Naive thymus-derived CD8-positive, alpha-beta T cell (primary cell): Measurements from ENCODE around the gene MSH5. TPM values are rescaled to one million over a fixed set of nuclear protein-coding genes. Genes with fewer than 3 reads are reported as not detected.

Experiments
- ATAC-seq, 2 donors: fragments of 150-1000 bp; cut with Tn5 transposase in 1 of 2; sonication (Bioruptor Pico), chemical (Tn5 transposase) in 1 of 2; 1 replicate in 1 of 2; 2 replicates in 1 of 2; pipeline ENCODE4 v1.10.0; 2021; ENCODE audit warnings: mild to moderate bottlenecking in 2 of 2, moderate library complexity in 2 of 2
- POLR2A ChIA-PET: fragments of 350-600 bp; sonication (Branson Sonifier 250); formaldehyde crosslinking; loops from one replicate; lab custom pipeline; 2021; ENCODE audit warnings: antibody characterized with exemption; lab: Charles Lee
- DNase-seq, 10 donors: peaks; one replicate each; pipeline versions ENCODE4 v3.0.0 to v3.0.0-alpha.2; 2020 to 2022
- H3K27ac Mint-ChIP-seq, 10 donors: one replicate each; pipeline ENCODE4 v1.8.0; 2020 to 2022; ENCODE audit warnings: mild to moderate bottlenecking in 10 of 10, mixed read lengths in 10 of 10, moderate library complexity in 4 of 10, inconsistent platforms in 1 of 10
- H3K27me3 Mint-ChIP-seq, 5 donors: one replicate each; pipeline ENCODE4 v1.8.0; 2021 to 2022; ENCODE audit warnings: mixed read lengths in 5 of 5
- H3K36me3 Mint-ChIP-seq, 3 donors: one replicate each; pipeline ENCODE4 v1.8.0; 2020 to 2022; ENCODE audit warnings: mixed read lengths in 3 of 3, mild to moderate bottlenecking in 2 of 3, inconsistent platforms in 1 of 3
- H3K4me1 Mint-ChIP-seq, 4 donors: one replicate each; pipeline ENCODE4 v1.8.0; 2021 to 2022; ENCODE audit warnings: mixed read lengths in 4 of 4
- H3K4me3 Mint-ChIP-seq, 10 donors: one replicate each; pipeline ENCODE4 v1.8.0; 2020 to 2022; ENCODE audit warnings: mild to moderate bottlenecking in 10 of 10, mixed read lengths in 10 of 10, moderate library complexity in 6 of 10, inconsistent platforms in 1 of 10
- H3K9me3 Mint-ChIP-seq, 9 donors: one replicate each; pipeline ENCODE4 v1.8.0; 2020 to 2022; ENCODE audit warnings: mixed read lengths in 9 of 9, mild to moderate bottlenecking in 3 of 9, inconsistent platforms in 1 of 9, moderate library complexity in 1 of 9
- polyA plus RNA-seq, 3 donors: library from polyadenylated mRNA; unstranded; fragments of 300-500 nt; fragmentation: Illumina TruSeq; gene quantifications; one replicate each; pipeline ENCODE4 v1.2.3, GENCODE V29; 2021
- total RNA-seq, 8 experiments: library from RNA in 2 of 8; stranded (reverse) in 2 of 8; gene quantifications; one replicate each; pipeline ENCODE4 v1.2.3 and lab custom pipeline; 2021 to 2026

Gene MSH5
- total and polyA plus RNA-seq, 5 experiments from 2014 or later, result 0.61 to 8.3 (median 1.1) TPM

- no peak overlapping the region for H3K4me3 Mint-ChIP-seq
- H3K9me3 Mint-ChIP-seq, result no peaks in the 10 kb centered on the region
- peak overlapping the region in 2 of 10 donors; percentile 16 to 34 for H3K27ac Mint-ChIP-seq
- DNase-seq (no peak), ATAC-seq (no peak)
- H3K36me3 Mint-ChIP-seq, result no peaks in the 10 kb centered on the region
- POLR2A ChIA-PET, result no interaction called here
- H3K4me1 Mint-ChIP-seq, result peaks cover 10 to 20% (median 13%) of the 10 kb centered on the region in 4 donors
- H3K27me3 Mint-ChIP-seq, result peaks cover 0 to 3% (median 0%) of the 10 kb centered on the region in 5 donors
These were observed 26.3 kb downstream of the MSH5 start for GRCh38 chr6:31765910-31766794.

GRCh38 chr6:31767096-31767645 is 27.4 kb downstream of the MSH5 start:
- peaks cover 16 to 26% (median 17%) of the 10 kb centered on the region in 4 donors for H3K4me1 Mint-ChIP-seq
- no peaks in the 10 kb centered on the region for H3K9me3 Mint-ChIP-seq
- POLR2A ChIA-PET, result no interaction called here
- no peaks in the 10 kb centered on the region for H3K36me3 Mint-ChIP-seq
- H3K27ac Mint-ChIP-seq, result no peak overlapping the region
- DNase-seq (no peak), ATAC-seq (no peak)
- peaks cover 0 to 3% (median 0%) of the 10 kb centered on the region in 5 donors for H3K27me3 Mint-ChIP-seq
- no peak overlapping the region for H3K4me3 Mint-ChIP-seq

GRCh38 chr6:31768363-31769257 is 28.8 kb downstream of the MSH5 start:
- Mint-ChIP-seq H3K9me3 (no peaks in the 10 kb centered on the region), H3K4me1 (peaks cover 14 to 35% (median 27%) of the 10 kb centered on the region in 4 donors), H3K27ac (peak overlapping the region in 1 of 10 donors; percentile 29), H3K4me3 (no peak overlapping the region), H3K27me3 (peaks cover 0 to 3% (median 0%) of the 10 kb centered on the region in 5 donors), H3K36me3 (no peaks in the 10 kb centered on the region)
- POLR2A ChIA-PET, result interaction anchor here (1.0 kb wide), 1 partner anchor 31 kb away, joined by 4 read pairs; no protein-coding TSS in a partner anchor
- ATAC-seq (no peak), DNase-seq (no peak)

GRCh38 chr6:31769684-31770371 is 30.0 kb downstream of the MSH5 start:
- Mint-ChIP-seq H3K9me3 (no peaks in the 10 kb centered on the region), H3K27me3 (peaks cover 0 to 3% (median 0%) of the 10 kb centered on the region in 5 donors), H3K36me3 (no peaks in the 10 kb centered on the region), H3K27ac (peak overlapping the region in 4 of 10 donors; percentile 14 to 75 (median 70)), H3K4me3 (peak overlapping the region in 1 of 10 donors; percentile 19), H3K4me1 (peaks cover 12 to 35% (median 29%) of the 10 kb centered on the region in 4 donors)
- DNase-seq, result peak; percentile 61 to 87 (median 70)
- ATAC-seq, result peak; percentile 66 to 81
- POLR2A ChIA-PET, result interaction anchor here (0.6 to 1.5 kb wide), 9 partner anchors 30 to 1932 kb away, joined by 3 to 7 read pairs (median 4); partner anchors contain the start of genes DDAH2, GPANK1, LSM2 and MSH5

GRCh38 chr6:31770860-31771259 is 31.1 kb downstream of the MSH5 start:
- peaks cover 0 to 7% (median 0%) of the 10 kb centered on the region in 5 donors for H3K27me3 Mint-ChIP-seq
- DNase-seq (no peak), ATAC-seq (no peak)
- peaks cover 15 to 42% (median 35%) of the 10 kb centered on the region in 4 donors for H3K4me1 Mint-ChIP-seq
- H3K36me3 Mint-ChIP-seq, result no peaks in the 10 kb centered on the region
- H3K27ac Mint-ChIP-seq, result no peak overlapping the region
- POLR2A ChIA-PET, result interaction anchor here (0.7 to 1.5 kb wide), 6 partner anchors 24 to 1954 kb away, joined by 3 to 7 read pairs (median 4); partner anchors contain the start of gene GPANK1
- H3K4me3 Mint-ChIP-seq, result peak overlapping the region in 1 of 10 donors; percentile 30
- H3K9me3 Mint-ChIP-seq, result no peaks in the 10 kb centered on the region

GRCh38 chr6:31771992-31772358 is 32.2 kb downstream of the MSH5 start:
- no peaks in the 10 kb centered on the region for H3K9me3 Mint-ChIP-seq
- peaks cover 0 to 13% (median 0%) of the 10 kb centered on the region in 5 donors for H3K27me3 Mint-ChIP-seq
- DNase-seq (no peak), ATAC-seq (peak; percentile 28 to 34)
- H3K4me3 Mint-ChIP-seq, result peak overlapping the region in 8 of 10 donors; percentile 43 to 81 (median 56)
- POLR2A ChIA-PET, result interaction anchor here (0.6 to 1.8 kb wide), 6 partner anchors 9 to 1807 kb away, joined by 3 to 11 read pairs (median 4); partner anchors contain the start of genes HSPA1A and HSPA1L
- H3K27ac Mint-ChIP-seq, result peak overlapping the region in 4 of 10 donors; percentile 41 to 75 (median 72)
- no peaks in the 10 kb centered on the region for H3K36me3 Mint-ChIP-seq
- H3K4me1 Mint-ChIP-seq, result peaks cover 18 to 49% (median 43%) of the 10 kb centered on the region in 4 donors

- ATAC-seq, result no peak
- POLR2A ChIA-PET, result interaction anchor here (0.9 to 1.6 kb wide), 3 partner anchors 9 to 35 kb away, joined by 3 to 5 read pairs (median 3); partner anchors contain the start of genes LSM2 and MSH5
- H3K4me3 Mint-ChIP-seq, result peak overlapping the region in 1 of 10 donors; percentile 18
- DNase-seq, result no peak
- H3K4me1 Mint-ChIP-seq, result peaks cover 13 to 45% (median 43%) of the 10 kb centered on the region in 4 donors
- peaks cover 0 to 15% (median 4%) of the 10 kb centered on the region in 3 donors for H3K36me3 Mint-ChIP-seq
- peaks cover 0 to 13% (median 0%) of the 10 kb centered on the region in 5 donors for H3K27me3 Mint-ChIP-seq
- H3K27ac Mint-ChIP-seq, result peak overlapping the region in 2 of 10 donors; percentile 40 to 89
- H3K9me3 Mint-ChIP-seq, result no peaks in the 10 kb centered on the region
These were observed 35.4 kb downstream of the MSH5 start for GRCh38 chr6:31775184-31775583.

- peaks cover 13 to 45% (median 43%) of the 10 kb centered on the region in 4 donors for H3K4me1 Mint-ChIP-seq
These were observed 36.1 kb downstream of the MSH5 start for GRCh38 chr6:31775633-31776484.

GRCh38 chr6:31776485-31776988 is 36.7 kb downstream of the MSH5 start:
- H3K4me3 Mint-ChIP-seq, result peak overlapping the region in 7 of 10 donors; percentile 15 to 62 (median 47)
- H3K36me3 Mint-ChIP-seq, result peaks cover 0 to 26% (median 10%) of the 10 kb centered on the region in 3 donors
- peaks cover 10 to 38% (median 37%) of the 10 kb centered on the region in 4 donors for H3K4me1 Mint-ChIP-seq
- ATAC-seq, result peak; percentile 11
- no peaks in the 10 kb centered on the region for H3K9me3 Mint-ChIP-seq
- POLR2A ChIA-PET, result interaction anchor here (0.9 kb wide), 1 partner anchor 51 kb away, joined by 3 read pairs; the partner anchor contains the start of gene HSPA1B
- no peak for DNase-seq
- peak overlapping the region in 3 of 10 donors; percentile 55 to 89 (median 84) for H3K27ac Mint-ChIP-seq
- peaks cover 0 to 13% (median 0%) of the 10 kb centered on the region in 5 donors for H3K27me3 Mint-ChIP-seq

More at GRCh38 chr6:31775633-31776484, 36.1 kb downstream of the MSH5 start:
- DNase-seq (no peak), ATAC-seq (no peak)
- Mint-ChIP-seq H3K9me3 (no peaks in the 10 kb centered on the region), H3K4me3 (peak overlapping the region in 5 of 10 donors; percentile 18 to 62 (median 49)), H3K27me3 (peaks cover 0 to 13% (median 0%) of the 10 kb centered on the region in 5 donors), H3K36me3 (peaks cover 0 to 22% (median 9%) of the 10 kb centered on the region in 3 donors), H3K27ac (peak overlapping the region in 5 of 10 donors; percentile 6 to 89 (median 40))
- POLR2A ChIA-PET, result interaction anchor here (0.9 to 1.6 kb wide), 3 partner anchors 8 to 36 kb away, joined by 3 to 5 read pairs (median 3); partner anchors contain the start of genes LSM2 and MSH5
